WERI-Rb-1 (cell line): ENCODE data around the gene LATS2.

Experiments
- DNase-seq: peaks from one replicate; pipeline ENCODE4 v3.0.0-alpha.2; 2020
- H3K27ac ChIP-seq: fragments of 250-450 bp; sonication (Bioruptor Pico); 2 replicates; pipeline ENCODE4 v1.5.1; 2020; ENCODE audit warnings: mild to moderate bottlenecking, moderate library complexity
- H3K27me3 ChIP-seq: fragments of 250-450 bp; sonication (Bioruptor Pico); 2 replicates; pipeline ENCODE4 v1.5.1; 2021; ENCODE audit warnings: mild to moderate bottlenecking, low read depth, moderate library complexity; ENCODE audit not compliant: insufficient read depth, severe bottlenecking
- H3K36me3 ChIP-seq: fragments of 250-450 bp; sonication (Bioruptor Pico); 2 replicates; pipeline ENCODE4 v1.5.1; 2020; ENCODE audit warnings: mild to moderate bottlenecking, moderate library complexity
- H3K4me3 ChIP-seq: 2 replicates; pipeline ENCODE4 v1.5.1; 2011; ENCODE audit warnings: low read depth, mild to moderate bottlenecking, control low read depth, low read length
- H3K9me3 ChIP-seq: fragments of 250-450 bp; sonication (Bioruptor Pico); 2 replicates; pipeline ENCODE4 v1.5.1; 2021; ENCODE audit warnings: mild to moderate bottlenecking, moderate library complexity; ENCODE audit not compliant: severe bottlenecking
- TF ChIP-seq, protein P1 (sequence below): IDR thresholded peaks from 2 replicates; pipeline ENCODE4 v1.5.1; 2011; ENCODE audit warnings: low read depth, mild to moderate bottlenecking, control low read depth, inconsistent platforms, low read length

Gene LATS2

DNA sequence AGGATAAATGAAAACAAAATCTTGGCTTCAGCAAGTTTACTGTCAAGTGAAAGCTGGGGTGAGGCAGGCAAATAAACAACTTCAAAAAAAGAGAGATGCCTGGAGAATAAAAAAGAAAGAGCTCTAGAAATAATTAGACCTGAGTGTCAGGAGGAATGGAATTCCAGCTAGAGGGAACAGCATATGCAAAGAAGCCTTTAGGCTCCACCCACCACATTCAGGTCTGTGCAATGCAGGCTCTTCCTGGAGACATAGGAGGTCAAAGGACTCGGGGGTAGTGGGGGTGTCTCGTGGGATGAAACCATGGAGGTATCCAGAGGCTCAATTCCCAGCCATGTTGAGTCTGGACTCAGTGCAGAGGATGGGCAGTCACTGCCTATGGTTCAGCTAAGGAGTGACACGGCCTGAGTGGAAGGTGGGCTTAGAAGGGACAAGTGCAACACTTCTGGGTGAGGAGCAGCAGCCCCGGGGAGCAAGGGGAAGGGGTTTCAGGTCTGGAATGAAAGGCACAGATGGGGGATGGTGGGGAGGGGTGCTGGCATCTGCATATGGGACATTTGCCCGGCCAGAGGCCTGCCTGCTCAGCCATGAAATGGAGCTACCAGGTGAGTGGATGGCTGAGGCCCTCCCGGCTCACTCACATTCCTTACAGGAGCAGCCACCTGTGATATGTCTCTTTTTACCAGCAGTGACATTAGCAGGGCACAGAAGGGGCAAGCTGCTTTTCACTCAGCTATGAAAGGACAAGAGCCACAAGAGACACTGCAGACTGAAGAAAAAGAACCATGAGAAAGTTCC, 12.3 kb downstream of the LATS2 start:
- DNase-seq, result no peak

GRCh38 chr13:21047591-21048282, 13.6 kb downstream of the LATS2 start:
- Histone ChIP-seq H3K36me3 (no peaks in the 10 kb centered on the region), H3K9me3 (no peaks in the 10 kb centered on the region), H3K27me3 (no peaks in the 10 kb centered on the region), H3K27ac (no peak overlapping the region), H3K4me3 (no peak overlapping the region)
- TF ChIP-seq, protein P1, sequence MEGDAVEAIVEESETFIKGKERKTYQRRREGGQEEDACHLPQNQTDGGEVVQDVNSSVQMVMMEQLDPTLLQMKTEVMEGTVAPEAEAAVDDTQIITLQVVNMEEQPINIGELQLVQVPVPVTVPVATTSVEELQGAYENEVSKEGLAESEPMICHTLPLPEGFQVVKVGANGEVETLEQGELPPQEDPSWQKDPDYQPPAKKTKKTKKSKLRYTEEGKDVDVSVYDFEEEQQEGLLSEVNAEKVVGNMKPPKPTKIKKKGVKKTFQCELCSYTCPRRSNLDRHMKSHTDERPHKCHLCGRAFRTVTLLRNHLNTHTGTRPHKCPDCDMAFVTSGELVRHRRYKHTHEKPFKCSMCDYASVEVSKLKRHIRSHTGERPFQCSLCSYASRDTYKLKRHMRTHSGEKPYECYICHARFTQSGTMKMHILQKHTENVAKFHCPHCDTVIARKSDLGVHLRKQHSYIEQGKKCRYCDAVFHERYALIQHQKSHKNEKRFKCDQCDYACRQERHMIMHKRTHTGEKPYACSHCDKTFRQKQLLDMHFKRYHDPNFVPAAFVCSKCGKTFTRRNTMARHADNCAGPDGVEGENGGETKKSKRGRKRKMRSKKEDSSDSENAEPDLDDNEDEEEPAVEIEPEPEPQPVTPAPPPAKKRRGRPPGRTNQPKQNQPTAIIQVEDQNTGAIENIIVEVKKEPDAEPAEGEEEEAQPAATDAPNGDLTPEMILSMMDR, result no peak
- DNase-seq, result no peak

More for the DNA sequence above, 12.3 kb downstream of the LATS2 start:
- Histone ChIP-seq H3K4me3 (no peak overlapping the region), H3K27ac (no peak overlapping the region), H3K27me3 (no peaks in the 10 kb centered on the region), H3K36me3 (no peaks in the 10 kb centered on the region), H3K9me3 (no peaks in the 10 kb centered on the region)
- TF ChIP-seq, protein P1, result no peak

GRCh38 chr13:21047087-21047486, 14.3 kb downstream of the LATS2 start:
- DNase-seq, result no peak
- no peak overlapping the region for H3K27ac ChIP-seq
- H3K36me3 ChIP-seq, result no peaks in the 10 kb centered on the region
- no peak overlapping the region for H3K4me3 ChIP-seq
- TF ChIP-seq, protein P1, result no peak
- H3K27me3 ChIP-seq, result no peaks in the 10 kb centered on the region
- no peaks in the 10 kb centered on the region for H3K9me3 ChIP-seq

GRCh38 chr13:21046203-21046602, 15.2 kb downstream of the LATS2 start:
- Histone ChIP-seq H3K27ac (no peak overlapping the region), H3K27me3 (no peaks in the 10 kb centered on the region), H3K36me3 (no peaks in the 10 kb centered on the region), H3K9me3 (no peaks in the 10 kb centered on the region), H3K4me3 (no peak overlapping the region)
- TF ChIP-seq, protein P1, result no peak
- DNase-seq, result no peak

DNA sequence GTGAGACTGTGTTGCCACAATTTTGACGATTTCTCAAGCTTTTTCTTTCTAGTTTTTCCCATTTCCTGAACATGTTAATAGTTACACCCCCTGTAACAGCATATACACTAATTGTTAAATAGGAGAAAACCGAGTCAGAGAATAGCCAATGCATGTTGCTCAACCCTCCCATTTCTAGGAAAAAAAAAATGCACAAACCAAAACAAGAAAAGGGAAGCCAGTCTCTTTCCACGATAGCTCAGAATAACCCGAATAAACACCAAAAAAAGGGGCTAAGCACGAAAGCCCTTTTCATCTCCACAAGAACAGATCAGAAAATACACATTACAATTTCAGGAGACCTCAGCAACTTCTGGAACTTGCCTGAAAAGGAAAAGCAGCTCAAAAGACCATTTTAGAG, 16.3 kb downstream of the LATS2 start:
- no peak for DNase-seq
- no peaks in the 10 kb centered on the region for H3K27me3 ChIP-seq
- TF ChIP-seq, protein P1, result no peak
- no peak overlapping the region for H3K4me3 ChIP-seq
- no peak overlapping the region for H3K27ac ChIP-seq
- H3K36me3 ChIP-seq, result no peaks in the 10 kb centered on the region
- no peaks in the 10 kb centered on the region for H3K9me3 ChIP-seq
